ENCODE results near the gene ATP8B3. TPM values are rescaled to one million over a fixed set of nuclear protein-coding genes. Genes with fewer than 3 reads are reported as not detected.

The ATP8B3 gene
- total RNA-seq, 1 donor from 2014 or later, result 0.52 TPM

Other genes starting within 250 kb of the ATP8B3 start
- 21.4 TPM for gene MEX3D, start 244.0 kb downstream of the ATP8B3 start, total RNA-seq
- gene MBD3, start 219.4 kb downstream of the ATP8B3 start, total RNA-seq, result 51.7 TPM
- gene UQCR11, start 206.8 kb downstream of the ATP8B3 start, total RNA-seq, result 82.5 TPM
- gene TCF3, start 159.7 kb downstream of the ATP8B3 start, total RNA-seq, result 44.4 TPM
- not detected for gene ONECUT3, start 58.8 kb downstream of the ATP8B3 start, total RNA-seq
- gene REXO1, start 36.2 kb upstream of the ATP8B3 start, total RNA-seq, result 5.7 TPM
- 2.6 TPM for gene KLF16, start 51.3 kb upstream of the ATP8B3 start, total RNA-seq
- gene ABHD17A, start 73.2 kb upstream of the ATP8B3 start, total RNA-seq, result 52.7 TPM
- gene ADAT3, start 93.1 kb upstream of the ATP8B3 start, total RNA-seq, result 1.0 TPM
- 8.9 TPM for gene SCAMP4, start 93.1 kb upstream of the ATP8B3 start, total RNA-seq
- gene CSNK1G2, start 128.9 kb upstream of the ATP8B3 start, total RNA-seq, result 24.0 TPM
- gene BTBD2, start 203.4 kb upstream of the ATP8B3 start, total RNA-seq, result 28.7 TPM
- 32.4 TPM for gene MKNK2, start 239.0 kb upstream of the ATP8B3 start, total RNA-seq

All from skeletal muscle tissue (tissue), 1 donor.